ENCODE results near the gene SLIT3. TPM values are rescaled to one million over a fixed set of nuclear protein-coding genes. Genes with fewer than 3 reads are reported as not detected.

Gene SLIT3
- total RNA-seq, 1 donor from 2014 or later: 5.0 TPM

DNA sequence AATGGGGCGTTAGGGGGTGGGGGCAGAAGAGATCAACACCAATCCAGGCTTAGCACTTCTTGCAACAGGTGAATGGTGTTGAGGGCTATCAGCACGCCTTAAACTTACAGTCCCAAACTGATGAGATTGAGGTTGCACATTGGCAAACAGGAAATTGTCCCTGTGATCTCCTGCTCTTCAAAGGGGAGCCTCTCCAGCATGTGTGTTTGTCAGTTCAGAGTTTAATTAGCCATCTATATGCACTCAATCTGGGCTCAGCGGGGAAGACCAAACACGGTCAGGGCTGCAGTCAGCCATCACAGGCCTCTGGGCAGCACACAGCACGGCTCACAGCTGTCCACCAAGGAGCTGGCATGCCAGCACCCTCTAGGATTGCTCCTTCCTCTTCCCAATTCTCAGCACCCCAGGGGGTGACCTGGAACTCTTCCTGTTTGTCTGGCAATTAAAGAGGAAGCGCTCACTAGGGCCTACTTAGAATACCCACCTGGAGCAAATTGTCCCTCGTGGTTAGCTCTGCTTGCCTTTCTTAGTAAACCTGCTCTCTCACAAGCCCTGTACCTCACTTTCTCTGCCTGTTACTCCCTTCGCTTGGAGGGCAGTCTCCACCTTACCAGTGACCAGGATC is 217.4 kb downstream of the SLIT3 start:
- TF ChIP-seq, protein P1, sequence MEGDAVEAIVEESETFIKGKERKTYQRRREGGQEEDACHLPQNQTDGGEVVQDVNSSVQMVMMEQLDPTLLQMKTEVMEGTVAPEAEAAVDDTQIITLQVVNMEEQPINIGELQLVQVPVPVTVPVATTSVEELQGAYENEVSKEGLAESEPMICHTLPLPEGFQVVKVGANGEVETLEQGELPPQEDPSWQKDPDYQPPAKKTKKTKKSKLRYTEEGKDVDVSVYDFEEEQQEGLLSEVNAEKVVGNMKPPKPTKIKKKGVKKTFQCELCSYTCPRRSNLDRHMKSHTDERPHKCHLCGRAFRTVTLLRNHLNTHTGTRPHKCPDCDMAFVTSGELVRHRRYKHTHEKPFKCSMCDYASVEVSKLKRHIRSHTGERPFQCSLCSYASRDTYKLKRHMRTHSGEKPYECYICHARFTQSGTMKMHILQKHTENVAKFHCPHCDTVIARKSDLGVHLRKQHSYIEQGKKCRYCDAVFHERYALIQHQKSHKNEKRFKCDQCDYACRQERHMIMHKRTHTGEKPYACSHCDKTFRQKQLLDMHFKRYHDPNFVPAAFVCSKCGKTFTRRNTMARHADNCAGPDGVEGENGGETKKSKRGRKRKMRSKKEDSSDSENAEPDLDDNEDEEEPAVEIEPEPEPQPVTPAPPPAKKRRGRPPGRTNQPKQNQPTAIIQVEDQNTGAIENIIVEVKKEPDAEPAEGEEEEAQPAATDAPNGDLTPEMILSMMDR (IDR thresholded peaks at IDR 0.05; ENCODE audit: insufficient read depth, low read length, poor library complexity, severe bottlenecking): no peak

DNA sequence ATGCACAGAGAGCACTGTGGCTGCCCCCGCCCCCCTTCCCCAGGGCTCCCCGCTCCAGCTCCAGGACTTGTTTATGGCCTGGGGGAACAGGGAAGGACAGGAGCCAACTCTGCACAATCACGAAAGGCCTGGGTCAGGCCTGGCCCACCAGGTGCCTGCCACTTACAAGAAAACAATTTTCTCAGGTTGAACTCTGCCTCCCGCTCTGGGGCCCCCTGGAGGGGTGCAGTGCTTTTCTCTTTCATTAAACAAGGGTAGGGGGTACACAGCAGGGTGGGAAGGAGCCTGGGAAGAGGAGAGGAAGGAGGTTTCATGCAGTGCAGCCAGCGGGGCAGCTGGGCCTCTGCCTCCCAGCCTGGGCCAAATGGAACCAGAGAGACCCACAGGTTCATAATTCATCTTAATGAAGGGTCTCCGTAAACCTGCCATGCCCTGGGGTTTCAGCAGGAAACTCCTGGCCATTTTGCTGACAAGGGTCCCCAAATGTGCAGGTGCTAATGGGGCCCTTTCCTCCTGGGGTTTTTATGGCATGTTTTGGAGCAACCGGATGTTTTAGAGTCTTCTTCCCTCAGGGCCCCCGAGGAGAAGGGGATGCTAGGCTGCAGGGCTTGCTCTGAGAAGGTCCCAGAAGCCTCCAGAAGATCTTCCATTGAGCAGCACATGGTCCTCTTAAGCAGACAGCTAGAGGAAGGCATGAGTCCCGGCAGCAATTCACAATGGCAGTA is 219.8 kb downstream of the SLIT3 start:
- no peaks in the 10 kb centered on the region for H3K27me3 ChIP-seq (ENCODE audit: control insufficient read depth, insufficient read depth, low read length)
- TF ChIP-seq, protein P1 (IDR thresholded peaks at IDR 0.05; ENCODE audit: insufficient read depth, low read length, poor library complexity, severe bottlenecking): no peak
- H3K36me3 ChIP-seq (ENCODE audit: control insufficient read depth, insufficient read depth, low read length): no peaks in the 10 kb centered on the region
- no peak for DNase-seq (ENCODE audit: low read depth)
- H3K4me3 ChIP-seq (ENCODE audit: low read depth, low read length): no peak overlapping the region

More for the DNA sequence above, 217.4 kb downstream of the SLIT3 start:
- Histone ChIP-seq H3K27me3 (ENCODE audit: control insufficient read depth, insufficient read depth, low read length) (no peaks in the 10 kb centered on the region), H3K4me3 (ENCODE audit: low read depth, low read length) (no peak overlapping the region), H3K36me3 (ENCODE audit: control insufficient read depth, insufficient read depth, low read length) (no peaks in the 10 kb centered on the region)
- DNase-seq (ENCODE audit: low read depth): no peak

DNA sequence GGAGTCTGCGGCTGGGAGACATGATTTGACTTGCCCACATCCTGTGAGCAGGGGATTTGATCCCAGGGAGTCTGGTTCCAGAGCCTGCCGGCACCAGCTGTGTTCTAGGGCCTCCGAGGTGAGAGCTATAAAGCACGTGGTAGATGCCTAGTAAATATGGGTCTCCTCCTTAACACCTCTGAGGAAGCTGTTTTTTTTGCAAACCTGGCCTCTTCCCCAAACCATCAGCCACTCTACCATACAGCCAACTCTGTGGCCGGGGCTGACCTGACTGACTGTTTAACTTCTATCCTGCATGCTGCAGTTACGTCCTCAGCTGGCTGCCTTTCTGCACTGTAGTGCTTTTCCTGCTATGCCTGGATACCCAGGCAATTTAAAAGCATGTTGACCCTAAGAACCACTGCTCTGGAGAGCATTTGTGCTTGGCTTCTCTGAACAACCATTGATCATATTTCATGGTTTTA is 220.5 kb downstream of the SLIT3 start:
- no peak for DNase-seq (ENCODE audit: low read depth)
- Histone ChIP-seq H3K36me3 (ENCODE audit: control insufficient read depth, insufficient read depth, low read length) (no peaks in the 10 kb centered on the region), H3K4me3 (ENCODE audit: low read depth, low read length) (no peak overlapping the region), H3K27me3 (ENCODE audit: control insufficient read depth, insufficient read depth, low read length) (no peaks in the 10 kb centered on the region)
- TF ChIP-seq, protein P1 (IDR thresholded peaks at IDR 0.05; ENCODE audit: insufficient read depth, low read length, poor library complexity, severe bottlenecking): no peak

DNA sequence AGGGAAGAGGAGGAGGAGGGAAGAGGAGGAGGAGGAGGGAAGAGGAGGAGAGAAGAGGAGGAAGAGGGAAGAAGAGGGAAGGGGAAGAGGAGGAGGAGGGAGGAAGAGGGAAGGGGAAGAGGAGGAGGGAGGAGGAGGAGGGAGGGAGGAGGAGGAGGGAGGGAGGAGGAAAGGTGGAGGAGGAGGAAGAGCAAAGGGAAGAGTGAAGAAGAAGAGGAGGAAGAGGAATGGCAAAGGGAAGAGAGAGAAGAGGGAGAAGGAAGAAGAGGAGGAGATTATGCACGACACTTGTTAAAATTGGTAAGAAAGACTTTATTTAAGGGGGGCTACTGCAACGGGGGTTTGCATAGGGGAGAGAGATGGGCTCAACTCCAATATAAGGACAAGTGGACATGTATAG is 221.2 kb downstream of the SLIT3 start:
- no peaks in the 10 kb centered on the region for H3K27me3 ChIP-seq (ENCODE audit: control insufficient read depth, insufficient read depth, low read length)
- no peaks in the 10 kb centered on the region for H3K36me3 ChIP-seq (ENCODE audit: control insufficient read depth, insufficient read depth, low read length)
- TF ChIP-seq, protein P1 (IDR thresholded peaks at IDR 0.05; ENCODE audit: insufficient read depth, low read length, poor library complexity, severe bottlenecking): no peak
- H3K4me3 ChIP-seq (ENCODE audit: low read depth, low read length): no peak overlapping the region
- DNase-seq (ENCODE audit: low read depth): no peak

DNA sequence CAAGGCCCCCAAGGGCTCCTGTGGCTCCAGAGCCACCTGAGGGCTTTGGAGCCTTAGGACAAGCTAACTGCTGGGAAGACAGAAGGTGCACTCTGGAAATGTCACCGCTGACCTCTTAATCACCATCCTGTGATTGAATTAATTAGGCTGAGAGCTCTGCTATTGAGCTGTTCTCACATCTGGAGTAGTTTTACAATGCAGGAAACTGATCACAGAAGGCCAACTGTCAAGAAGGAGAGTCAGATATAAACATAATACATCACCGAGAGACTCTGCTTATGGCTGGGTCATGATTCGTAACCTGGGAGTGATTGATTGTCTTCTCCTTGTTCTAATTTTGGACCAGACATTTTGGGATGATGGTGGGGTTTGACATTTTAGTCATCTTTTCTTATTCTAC is 226.1 kb downstream of the SLIT3 start:
- no peak overlapping the region for H3K4me3 ChIP-seq (ENCODE audit: low read depth, low read length)
- H3K36me3 ChIP-seq (ENCODE audit: control insufficient read depth, insufficient read depth, low read length): no peaks in the 10 kb centered on the region
- DNase-seq (ENCODE audit: low read depth): no peak
- H3K27me3 ChIP-seq (ENCODE audit: control insufficient read depth, insufficient read depth, low read length): peaks cover 2% of the 10 kb centered on the region
- TF ChIP-seq, protein P1 (IDR thresholded peaks at IDR 0.05; ENCODE audit: insufficient read depth, low read length, poor library complexity, severe bottlenecking): no peak
